ENCODE results near the gene PRDM15. TPM values are rescaled to one million over a fixed set of nuclear protein-coding genes. Genes with fewer than 3 reads are reported as not detected.

Gene PRDM15
- total RNA-seq, 2 experiments from 2014 or later: 13.2 to 14.5 TPM

- peak; percentile 12 for DNase-seq
- no peak for ATAC-seq
- TF ChIP-seq CTCF (IDR thresholded peaks at IDR 0.05): no peak
- intact Hi-C loops (cut with micrococcal nuclease): no loop called here
- Mint-ChIP-seq H3K9me3 (no peaks in the 10 kb centered on the region), H3K27ac (no peak overlapping the region), H3K27me3 (no peaks in the 10 kb centered on the region), H3K4me1 (ENCODE audit: low read depth) (no peaks in the 10 kb centered on the region), H3K4me3 (no peak overlapping the region), H3K36me3 (ENCODE audit: low read depth) (no peaks in the 10 kb centered on the region)
- ChIA-PET CTCF (no interaction called here), POLR2A (interaction anchor here (0.6 to 1.4 kb wide), 2 partner anchors 38 to 126 kb away, joined by 3 read pairs; no protein-coding TSS in a partner anchor)
These were observed 4.4 kb upstream of the PRDM15 start for GRCh38 chr21:41883582-41883981.

- Mint-ChIP-seq H3K4me1 (ENCODE audit: low read depth) (peaks cover 19% of the 10 kb centered on the region), H3K27me3 (no peaks in the 10 kb centered on the region), H3K36me3 (ENCODE audit: low read depth) (peaks cover 7% of the 10 kb centered on the region), H3K9me3 (no peaks in the 10 kb centered on the region), H3K27ac (no peak overlapping the region), H3K4me3 (peak overlapping the region; percentile 43)
- no peak for ATAC-seq
- intact Hi-C loops (cut with micrococcal nuclease): no loop called here
- ChIA-PET POLR2A (no interaction called here), CTCF (no interaction called here)
- DNase-seq: no peak
- no peak for TF ChIP-seq CTCF (IDR thresholded peaks at IDR 0.05)
These were observed 1.9 kb upstream of the PRDM15 start for GRCh38 chr21:41881051-41881450.

GRCh38 chr21:41880153-41880552 is 1.0 kb upstream of the PRDM15 start:
- H3K9me3 Mint-ChIP-seq: no peaks in the 10 kb centered on the region
- peak overlapping the region; percentile 96 for H3K27ac Mint-ChIP-seq
- TF ChIP-seq CTCF (IDR thresholded peaks at IDR 0.05): no peak

GRCh38 chr21:41878831-41879189 is 334 bp downstream of the PRDM15 start:
- no peak overlapping the region for H3K27ac Mint-ChIP-seq
- no peaks in the 10 kb centered on the region for H3K27me3 Mint-ChIP-seq
- H3K4me3 Mint-ChIP-seq: peak overlapping the region; percentile 49
- H3K9me3 Mint-ChIP-seq: no peaks in the 10 kb centered on the region
- POLR2A ChIA-PET: interaction anchor here (0.6 to 1.9 kb wide), 12 partner anchors 11 to 185 kb away, joined by 3 to 8 read pairs (median 4); partner anchors contain the start of gene ZBTB21
- ATAC-seq (peak; percentile 82), DNase-seq (peak; percentile 84)
- CTCF ChIA-PET: interaction anchor here (1.6 kb wide), 1 partner anchor 239 kb away, joined by 6 read pairs; no protein-coding TSS in a partner anchor
- peaks cover 24% of the 10 kb centered on the region for H3K4me1 Mint-ChIP-seq (ENCODE audit: low read depth)
- TF ChIP-seq CTCF (IDR thresholded peaks at IDR 0.05): no peak
- peaks cover 14% of the 10 kb centered on the region for H3K36me3 Mint-ChIP-seq (ENCODE audit: low read depth)
- intact Hi-C loops (cut with micrococcal nuclease): no loop called here

More at GRCh38 chr21:41880153-41880552, 1.0 kb upstream of the PRDM15 start:
- Mint-ChIP-seq H3K27me3 (no peaks in the 10 kb centered on the region), H3K4me3 (peak overlapping the region; percentile 80), H3K36me3 (ENCODE audit: low read depth) (peaks cover 7% of the 10 kb centered on the region), H3K4me1 (ENCODE audit: low read depth) (peaks cover 21% of the 10 kb centered on the region)
- DNase-seq (no peak), ATAC-seq (no peak)
- POLR2A ChIA-PET: interaction anchor here (0.7 to 1.9 kb wide), 13 partner anchors 8 to 406 kb away, joined by 3 to 11 read pairs (median 3); no protein-coding TSS in a partner anchor
- intact Hi-C loops (cut with micrococcal nuclease): no loop called here
- CTCF ChIA-PET: interaction anchor here (0.7 to 1.6 kb wide), 5 partner anchors 16 to 237 kb away, joined by 3 to 6 read pairs (median 4); no protein-coding TSS in a partner anchor
